ENCODE measurements around the gene DTNB.

GRCh38 chr2:25441353-25441752 is 232.0 kb downstream of the DTNB start:
- TF ChIP-seq CTCF (IDR thresholded peaks at IDR 0.05) (no peak), POLR2A (IDR thresholded peaks at IDR 0.05) (no peak)

Data from uterus (tissue), 2 donors.